ENCODE data around the gene MESP2.

GRCh38 chr15:89799011-89799911 lies 23.1 kb downstream of the MESP2 start:
- TF ChIP-seq ZNF274 (IDR thresholded peaks at IDR 0.05; ENCODE audit: low read depth, low read length) (no peak), SUZ12 (IDR thresholded peaks at IDR 0.05; ENCODE audit: extremely low read depth, insufficient read depth, insufficient read length) (no peak), YY1 (IDR thresholded peaks at IDR 0.05; ENCODE audit: insufficient read depth, insufficient read length) (no peak)

All from NT2/D1 (cell line).